Measurements from ENCODE around the gene CROCC2. TPM values are rescaled to one million over a fixed set of nuclear protein-coding genes. Genes with fewer than 3 reads are reported as not detected.
A peak's percentile ranks its signal among the peaks of the same experiment; 100 is the strongest.

The CROCC2 gene
- total RNA-seq, 3 donors from 2014 or later: 0.07 to 0.19 TPM; not detected in 1

DNA sequence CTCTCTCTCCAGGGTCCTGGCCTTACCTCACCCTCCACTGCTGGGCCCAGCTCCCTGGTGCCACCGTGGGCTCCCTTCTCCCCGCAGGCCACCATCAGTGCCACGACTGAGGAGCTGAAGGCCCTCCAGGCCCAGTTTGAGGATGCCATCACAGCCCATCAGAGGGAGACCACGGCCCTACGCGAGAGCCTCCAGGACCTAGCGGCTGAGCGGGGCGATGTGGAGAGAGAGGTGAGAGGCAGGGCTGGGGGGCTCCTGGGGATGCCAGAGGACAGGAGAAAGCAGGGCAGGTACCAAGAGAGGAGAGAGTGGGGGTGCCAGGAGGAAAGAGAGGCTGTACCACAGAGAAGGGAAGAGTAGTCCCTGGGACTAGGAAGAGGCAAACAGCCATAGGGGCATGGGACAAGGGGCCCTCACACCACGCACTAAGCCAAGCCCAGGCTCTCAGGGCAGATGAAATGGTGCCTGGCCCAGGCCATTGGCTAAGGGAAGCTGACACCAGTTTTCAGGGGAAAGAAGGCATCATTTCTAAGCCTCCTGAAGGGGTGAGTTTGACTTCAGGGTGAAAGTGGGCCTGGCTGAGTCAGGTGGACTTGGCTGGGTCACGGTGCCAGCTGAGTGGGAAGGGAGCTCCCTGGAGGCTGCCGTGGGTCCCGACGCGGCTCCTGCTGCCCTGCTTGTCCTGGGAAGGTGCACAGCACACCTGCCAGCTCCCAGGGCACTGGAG lies 53.2 kb downstream of the CROCC2 start:
- Histone ChIP-seq H3K4me3 (no peak overlapping the region), H3K9me3 (no peaks in the 10 kb centered on the region), H3K4me1 (ENCODE audit: low read depth) (no peaks in the 10 kb centered on the region), H3K36me3 (ENCODE audit: low read depth) (no peaks in the 10 kb centered on the region)
- intact Hi-C loops (cut with DNase I, micrococcal nuclease): no loop called here
- ATAC-seq: no peak
- TF ChIP-seq, protein P1, sequence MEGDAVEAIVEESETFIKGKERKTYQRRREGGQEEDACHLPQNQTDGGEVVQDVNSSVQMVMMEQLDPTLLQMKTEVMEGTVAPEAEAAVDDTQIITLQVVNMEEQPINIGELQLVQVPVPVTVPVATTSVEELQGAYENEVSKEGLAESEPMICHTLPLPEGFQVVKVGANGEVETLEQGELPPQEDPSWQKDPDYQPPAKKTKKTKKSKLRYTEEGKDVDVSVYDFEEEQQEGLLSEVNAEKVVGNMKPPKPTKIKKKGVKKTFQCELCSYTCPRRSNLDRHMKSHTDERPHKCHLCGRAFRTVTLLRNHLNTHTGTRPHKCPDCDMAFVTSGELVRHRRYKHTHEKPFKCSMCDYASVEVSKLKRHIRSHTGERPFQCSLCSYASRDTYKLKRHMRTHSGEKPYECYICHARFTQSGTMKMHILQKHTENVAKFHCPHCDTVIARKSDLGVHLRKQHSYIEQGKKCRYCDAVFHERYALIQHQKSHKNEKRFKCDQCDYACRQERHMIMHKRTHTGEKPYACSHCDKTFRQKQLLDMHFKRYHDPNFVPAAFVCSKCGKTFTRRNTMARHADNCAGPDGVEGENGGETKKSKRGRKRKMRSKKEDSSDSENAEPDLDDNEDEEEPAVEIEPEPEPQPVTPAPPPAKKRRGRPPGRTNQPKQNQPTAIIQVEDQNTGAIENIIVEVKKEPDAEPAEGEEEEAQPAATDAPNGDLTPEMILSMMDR (IDR thresholded peaks at IDR 0.05): no peak
- DNase-seq: no peak

DNA sequence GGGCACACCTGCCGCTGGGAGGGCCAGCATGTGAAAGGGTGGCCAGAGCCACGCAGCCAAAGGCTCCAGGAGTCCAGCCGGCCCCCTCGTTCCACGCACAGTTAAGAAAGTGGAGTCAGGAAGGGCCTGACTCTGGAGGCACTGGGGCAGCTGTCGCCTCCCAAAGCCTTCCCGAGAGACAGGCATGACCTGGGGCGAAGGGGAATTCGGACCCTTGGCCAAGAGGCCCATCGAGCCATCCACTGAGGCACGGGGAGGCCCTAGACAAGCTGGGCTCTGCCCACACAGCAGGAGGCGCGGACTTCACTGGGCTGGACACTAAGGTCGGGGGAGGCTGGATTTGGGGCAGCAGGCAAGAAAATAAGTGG lies 53.8 kb downstream of the CROCC2 start:
- Histone ChIP-seq H3K4me3 (no peak overlapping the region), H3K36me3 (ENCODE audit: low read depth) (no peaks in the 10 kb centered on the region), H3K9me3 (no peaks in the 10 kb centered on the region), H3K4me1 (ENCODE audit: low read depth) (no peaks in the 10 kb centered on the region)
- DNase-seq (peak in 1 of 3 donors; percentile 22), ATAC-seq (no peak)
- intact Hi-C loops (cut with DNase I, micrococcal nuclease): no loop called here
- TF ChIP-seq, protein P1 (IDR thresholded peaks at IDR 0.05): no peak

DNA sequence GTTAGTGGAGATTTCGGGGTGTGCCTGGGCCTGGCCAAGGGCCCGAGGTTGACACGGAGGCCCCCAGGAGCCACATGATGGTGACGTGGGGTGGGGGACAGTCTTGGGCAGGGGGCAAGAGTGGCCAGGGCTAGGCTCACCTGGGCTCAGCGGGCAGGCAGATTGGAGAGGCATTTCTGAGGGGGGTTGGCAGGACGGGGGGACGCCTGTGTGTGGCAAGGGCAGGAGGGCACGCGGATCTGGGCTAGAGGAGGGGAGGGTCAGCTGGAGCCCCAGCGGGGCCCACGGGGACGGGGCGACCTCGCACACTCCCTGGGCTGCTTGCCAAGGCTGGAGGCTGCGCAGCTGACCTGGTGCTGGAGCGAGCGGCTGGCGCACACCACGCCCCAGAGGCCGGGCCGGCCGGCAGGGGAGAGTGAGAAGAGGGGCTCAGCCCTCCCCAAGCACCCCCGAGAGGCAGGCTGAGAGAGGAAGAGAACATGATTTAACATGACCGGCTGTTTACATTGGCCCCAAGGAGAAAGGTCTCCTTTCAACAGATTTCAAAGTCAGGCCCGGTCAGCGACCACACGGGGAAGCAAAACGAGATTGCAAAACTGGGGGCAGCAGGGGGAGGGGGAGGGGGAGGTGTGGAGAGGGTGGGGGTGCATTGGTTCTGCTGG lies 54.3 kb downstream of the CROCC2 start:
- intact Hi-C loops (cut with DNase I, micrococcal nuclease): no loop called here
- TF ChIP-seq, protein P1 (IDR thresholded peaks at IDR 0.05): no peak
- peak; percentile 34 for ATAC-seq

DNA sequence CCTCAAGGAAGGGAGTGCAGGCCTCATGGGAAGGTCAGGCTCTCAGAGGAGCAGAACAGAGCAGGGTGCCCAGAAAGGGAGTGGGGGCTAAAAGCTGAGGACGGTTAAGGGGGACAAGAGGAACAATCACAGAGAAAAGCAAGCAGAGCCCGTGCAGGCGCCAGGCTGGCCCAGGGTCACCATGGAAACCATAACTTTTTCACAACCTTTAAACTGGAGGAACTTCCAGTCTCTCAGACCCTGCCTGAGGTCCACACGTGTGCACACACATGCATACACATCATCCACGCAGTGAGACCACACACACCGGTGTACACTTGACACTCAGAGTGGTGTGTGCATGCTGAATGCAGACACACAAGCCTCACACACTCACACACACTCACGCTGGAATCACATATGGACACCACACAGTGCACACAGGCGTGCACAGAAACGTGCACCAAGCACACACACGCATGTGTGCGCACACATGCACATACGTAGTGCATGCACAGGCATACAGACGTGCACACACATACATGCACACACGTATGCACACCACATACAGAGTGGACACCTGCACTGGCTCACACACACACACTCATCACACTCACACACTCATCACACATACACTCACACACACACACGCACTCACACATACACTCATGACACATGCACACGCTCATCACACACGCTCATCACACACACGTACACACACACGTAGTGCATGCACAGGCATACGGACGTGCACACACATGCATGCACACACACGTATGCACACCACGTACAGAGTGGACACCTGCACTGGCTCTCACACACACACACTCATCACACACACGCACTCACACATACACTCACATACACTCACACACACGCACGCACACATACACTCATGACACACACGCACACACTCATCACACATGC lies 55.1 kb downstream of the CROCC2 start:
- no peaks in the 10 kb centered on the region for H3K9me3 ChIP-seq
- no peaks in the 10 kb centered on the region for H3K4me1 ChIP-seq (ENCODE audit: low read depth)
- DNase-seq: peak in 1 of 3 donors; percentile 25
- H3K4me3 ChIP-seq: no peak overlapping the region
- intact Hi-C loops (cut with DNase I, micrococcal nuclease): no loop called here
- H3K36me3 ChIP-seq (ENCODE audit: low read depth): no peaks in the 10 kb centered on the region
- ATAC-seq: no peak
- TF ChIP-seq, protein P1 (IDR thresholded peaks at IDR 0.05): no peak

More for the DNA sequence above, 54.3 kb downstream of the CROCC2 start:
- peak in 2 of 3 donors; percentile 10 to 58 for DNase-seq
- H3K4me3 ChIP-seq: no peak overlapping the region
- no peaks in the 10 kb centered on the region for H3K4me1 ChIP-seq (ENCODE audit: low read depth)
- no peaks in the 10 kb centered on the region for H3K36me3 ChIP-seq (ENCODE audit: low read depth)
- H3K9me3 ChIP-seq: no peaks in the 10 kb centered on the region

DNA sequence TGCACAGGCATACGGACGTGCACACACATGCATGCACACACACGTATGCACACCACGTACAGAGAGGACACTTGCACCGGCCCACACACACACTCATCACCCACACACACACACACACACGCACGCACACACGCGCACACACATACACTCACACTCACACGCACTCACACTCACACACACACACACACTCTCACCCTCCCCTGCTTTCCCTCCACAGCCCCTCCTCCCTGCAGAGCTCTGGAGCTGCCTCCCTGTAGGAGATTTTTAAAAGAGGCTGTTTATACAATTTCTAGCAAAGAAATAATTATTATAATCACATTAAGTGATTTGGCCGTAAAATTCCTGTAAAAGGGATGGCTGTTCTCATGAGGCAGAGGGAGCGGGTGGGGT lies 55.8 kb downstream of the CROCC2 start:
- ATAC-seq: no peak
- TF ChIP-seq, protein P1 (IDR thresholded peaks at IDR 0.05): no peak
- intact Hi-C loops (cut with DNase I, micrococcal nuclease): no loop called here
- peak in 1 of 3 donors; percentile 30 for DNase-seq
- Histone ChIP-seq H3K36me3 (ENCODE audit: low read depth) (no peaks in the 10 kb centered on the region), H3K4me1 (ENCODE audit: low read depth) (no peaks in the 10 kb centered on the region), H3K4me3 (no peak overlapping the region), H3K9me3 (no peaks in the 10 kb centered on the region)

Measured in mucosa of descending colon (tissue), 3 donors.